Right lung (tissue), 5 donors: ENCODE measurements around the gene MPRIP. TPM values are rescaled to one million over a fixed set of nuclear protein-coding genes. Genes with fewer than 3 reads are reported as not detected.

Experiments
- DNase-seq, 2 donors: peaks; one replicate each; pipeline ENCODE4 v3.0.0-alpha.2; 2013
- polyA plus RNA-seq, 5 donors: library from polyadenylated mRNA; unstranded; fragments of 120-200 nt; gene quantifications; one replicate each; pipeline versions ENCODE4 v1.2.1 to v1.2.3, GENCODE V29; 2013; ENCODE audit warnings: inconsistent platforms in 1 of 5, low replicate concordance in 1 of 5; ENCODE audit not compliant: insufficient read length in 5 of 5, insufficient read depth in 1 of 5

The MPRIP gene
- polyA plus RNA-seq, 5 donors, result 190 to 262 (median 239) TPM

DNA sequence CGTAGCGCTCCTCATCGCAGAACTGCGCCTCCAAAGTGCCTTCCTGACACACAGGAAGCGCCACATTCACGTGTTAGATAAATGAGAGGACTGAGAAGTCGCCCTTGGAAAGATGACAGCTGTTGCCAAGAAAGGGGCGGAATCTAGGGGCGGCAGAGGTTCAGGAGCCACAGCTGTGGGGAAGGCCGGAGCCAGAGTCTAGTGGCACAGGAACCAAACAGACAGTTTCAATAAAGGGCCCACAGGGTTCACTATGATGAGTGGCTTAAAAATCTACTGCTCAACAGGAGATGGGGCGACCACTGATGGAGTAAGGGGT, 190.0 kb downstream of the MPRIP start:
- DNase-seq, result no peak

DNA sequence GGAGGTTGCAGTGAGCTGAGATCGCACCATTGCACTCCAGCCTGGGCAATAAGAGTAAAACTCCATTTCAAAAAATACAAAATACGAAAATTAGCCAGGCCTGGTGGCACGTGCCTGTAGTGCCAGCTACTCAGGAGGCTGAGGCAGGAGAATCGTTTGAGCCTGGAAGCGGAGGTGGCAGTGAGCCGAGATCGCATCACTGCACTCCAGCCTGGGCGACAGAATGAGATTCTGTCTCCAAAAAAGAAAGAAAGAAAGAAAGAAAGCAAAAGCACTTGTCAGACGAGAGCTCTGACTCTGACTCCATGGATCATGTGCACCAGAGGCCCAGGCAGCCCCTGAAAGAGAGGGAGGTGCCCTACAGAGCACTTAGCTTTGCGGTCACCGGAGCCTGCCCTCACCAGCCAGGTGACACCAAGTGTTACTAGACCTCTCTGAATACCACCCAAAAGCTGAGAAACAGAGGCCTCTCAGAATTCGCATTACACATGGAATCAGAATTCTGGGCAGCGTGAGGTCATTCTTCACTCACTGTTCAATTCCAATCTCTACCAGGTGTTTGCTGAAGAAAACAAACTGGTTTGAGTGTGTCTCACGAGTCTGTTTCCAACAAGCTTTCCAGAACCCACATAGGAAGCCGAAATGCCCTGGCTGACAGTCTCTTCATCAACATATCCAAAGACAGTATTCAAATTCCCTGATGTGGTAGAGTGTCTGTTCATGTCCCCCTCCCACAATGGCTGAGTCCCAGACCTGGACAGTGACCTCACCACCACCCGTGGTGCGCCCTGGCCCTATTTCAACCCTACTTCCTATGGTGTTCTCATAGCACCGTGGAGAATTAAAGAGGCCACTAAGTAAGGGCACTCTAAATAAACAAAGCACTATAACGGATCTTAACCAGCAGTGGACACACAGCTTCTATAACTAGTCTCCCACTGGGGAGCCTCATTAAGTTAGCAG, 193.2 kb downstream of the MPRIP start:
- DNase-seq, result peak; percentile 9 to 18

DNA sequence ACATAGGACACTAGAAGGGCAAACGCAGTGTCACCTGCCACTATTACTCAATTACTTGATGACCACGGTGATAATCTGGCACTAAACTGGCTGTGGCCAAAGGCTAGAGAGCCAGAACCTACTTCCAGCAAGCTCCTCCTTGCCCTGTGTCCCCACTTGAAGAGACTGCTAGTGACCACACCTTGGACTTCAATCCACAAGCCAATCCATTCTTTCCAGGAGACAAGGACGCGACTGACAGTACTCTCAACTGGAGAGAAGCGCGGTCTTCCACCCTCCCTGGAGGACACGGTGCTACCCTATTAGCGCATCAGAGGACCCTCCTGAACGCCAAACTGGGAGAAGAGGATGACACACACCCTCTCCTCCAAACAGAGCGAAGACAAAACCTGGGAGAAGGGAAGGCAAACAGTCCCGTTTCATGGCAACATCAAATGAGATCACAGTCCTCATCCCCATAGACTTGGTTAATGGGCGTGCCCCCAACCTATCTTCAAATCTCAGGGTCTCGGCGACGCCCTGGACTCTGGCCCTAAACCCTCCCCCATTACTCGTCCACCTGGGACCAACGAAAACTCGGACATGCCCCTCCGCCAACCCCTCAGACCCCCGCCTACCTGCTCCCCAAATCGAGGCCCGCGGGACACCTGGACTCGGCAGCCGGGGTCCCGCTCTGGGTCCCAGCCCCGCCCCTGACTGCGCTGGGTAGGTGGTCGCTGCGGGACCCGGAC, 194.2 kb downstream of the MPRIP start:
- DNase-seq, result peak; percentile 11 to 13

DNA sequence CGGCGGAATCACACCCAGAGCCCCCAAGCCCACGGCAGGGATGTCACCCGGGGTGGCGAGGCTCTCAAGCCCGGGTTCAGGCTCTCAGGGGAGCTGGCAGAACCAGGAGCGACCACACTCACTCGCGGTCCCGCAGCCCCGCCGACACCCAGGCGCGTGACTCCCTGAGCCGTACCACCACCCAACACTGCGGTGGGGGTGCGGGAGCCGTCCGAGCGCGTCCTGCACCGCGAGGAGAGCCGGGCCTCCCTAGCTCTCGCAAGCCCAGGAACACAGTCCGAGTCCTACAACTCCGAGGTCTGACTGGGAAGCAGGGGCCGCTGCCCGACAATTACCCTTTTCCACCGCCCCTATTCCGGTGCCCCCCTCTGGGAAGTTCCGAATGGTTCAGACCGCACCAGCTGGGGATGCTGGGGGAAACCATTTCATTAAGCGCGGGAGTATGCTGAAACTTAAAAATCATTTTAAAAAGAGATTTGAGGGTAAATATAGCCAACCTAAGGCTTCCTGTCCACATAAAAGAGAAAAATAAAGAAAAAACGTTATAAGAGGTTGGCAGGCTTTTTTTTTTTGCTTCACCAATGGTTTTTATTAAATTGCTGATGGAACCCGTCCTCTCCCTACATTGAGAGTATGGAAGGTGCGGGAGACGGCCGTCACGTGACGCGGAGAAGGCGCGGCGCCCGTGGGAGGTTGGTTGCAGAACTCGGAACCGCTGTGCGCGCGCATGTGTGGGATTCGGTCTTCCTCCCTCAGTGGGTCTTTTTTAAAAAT, 195.0 kb downstream of the MPRIP start, which contains the start of gene FLCN:
TSS of gene FLCN (minus strand) at position 143 of the 774 bp plus-strand sequence. CDS start 9,031 bp downstream, outside the sequence.
- DNase-seq, result peak; percentile 92 to 93

DNA sequence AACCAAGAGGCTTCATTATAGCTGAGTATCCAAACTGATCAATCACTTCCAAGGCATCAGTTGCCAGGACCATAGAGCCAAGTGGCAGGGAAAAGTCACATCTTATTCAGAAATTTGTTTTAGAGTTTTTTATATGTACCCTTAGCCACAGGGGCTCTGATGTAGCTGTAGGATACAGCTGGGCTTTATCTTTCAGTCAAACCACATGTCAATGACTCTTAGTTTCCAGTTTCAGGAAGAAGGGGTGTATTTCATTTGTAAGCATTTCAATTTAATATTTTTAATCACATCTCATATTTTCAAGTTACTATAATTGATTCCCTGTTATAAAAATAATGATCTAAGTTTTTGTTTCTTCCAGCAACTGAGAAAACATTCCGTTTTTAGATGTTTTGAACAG, 197.6 kb downstream of the MPRIP start:
- DNase-seq, result no peak

DNA sequence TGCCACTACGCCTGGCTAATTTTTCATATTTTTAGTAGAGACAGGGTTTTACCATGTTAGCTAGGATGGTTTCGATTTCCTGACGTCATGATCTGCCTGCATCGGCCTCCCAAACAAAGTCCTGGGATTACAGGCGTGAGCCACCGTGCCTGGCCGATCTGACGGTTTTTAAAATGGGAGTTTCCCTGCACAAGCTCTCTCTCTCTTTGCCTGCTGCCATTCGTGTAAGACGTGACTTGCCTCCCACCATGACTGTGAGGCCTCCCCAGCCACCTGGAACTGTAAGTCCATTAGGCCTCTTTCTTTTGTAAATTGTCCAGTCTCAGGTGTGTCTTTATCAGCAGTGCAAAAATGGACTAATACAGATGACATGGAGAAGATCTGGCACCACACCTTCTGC, 199.4 kb downstream of the MPRIP start:
- no peak for DNase-seq

DNA sequence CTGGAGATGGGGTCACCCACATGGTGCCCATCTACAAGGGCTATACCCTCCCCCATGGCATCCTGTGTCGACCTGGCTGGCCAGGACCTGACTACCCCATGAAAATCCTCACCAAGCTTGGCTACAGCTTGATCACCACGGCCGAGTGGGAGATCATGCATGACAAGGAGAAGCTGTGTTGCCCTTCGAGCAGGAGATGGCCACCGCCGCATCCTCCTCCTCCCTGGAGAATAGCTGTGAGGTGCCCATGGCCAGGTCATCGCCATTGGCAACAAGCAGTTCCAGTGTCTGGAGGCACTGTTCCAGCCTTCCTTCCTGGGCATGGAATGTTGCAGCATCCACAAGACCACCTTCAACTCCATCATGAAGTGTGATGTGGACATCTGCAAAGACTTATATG, 200.0 kb downstream of the MPRIP start:
- no peak for DNase-seq

Other genes starting within 250 kb of the MPRIP start
- gene TNFRSF13B, start 70.3 kb upstream of the MPRIP start, polyA plus RNA-seq, result under 1 TPM in 1 of 5 donors, not detected in 4; 0.12 TPM
- 1 to 10 TPM; 3.5 to 6.4 (median 4.8) TPM for gene PLD6, start 163.9 kb downstream of the MPRIP start, polyA plus RNA-seq
- 10 to 100 TPM; 32.2 to 58.7 (median 41.4) TPM for gene FLCN, start 194.7 kb downstream of the MPRIP start, polyA plus RNA-seq
- gene COPS3, start 238.8 kb downstream of the MPRIP start, polyA plus RNA-seq, result 10 to 100 TPM; 62.2 to 79.9 (median 68.8) TPM